ENCODE results near the gene SLC12A8.

- no peak for TF ChIP-seq ZMAT5 (CRISPR knock-in tag; IDR thresholded peaks at IDR 0.05; ENCODE audit: borderline replicate concordance, low read depth)
- no peak for TF ChIP-seq ZNF224 (CRISPR knock-in tag; IDR thresholded peaks at IDR 0.05)
- no peak for TF ChIP-seq CTCF (CRISPR knock-in tag; IDR thresholded peaks at IDR 0.05)
- TF ChIP-seq JUN (CRISPR knock-in tag; IDR thresholded peaks at IDR 0.05) = no peak
- TF ChIP-seq ZNF510 (CRISPR knock-in tag; IDR thresholded peaks at IDR 0.05; ENCODE audit: low read depth) = no peak
- no peak for TF ChIP-seq TCF7 (IDR thresholded peaks at IDR 0.05; ENCODE audit: low read depth)
- no peak for TF ChIP-seq MZF1 (CRISPR knock-in tag; IDR thresholded peaks at IDR 0.05; ENCODE audit: borderline replicate concordance)
Measured at GRCh38 chr3:125207507-125207906, 5.0 kb downstream of the SLC12A8 start.

Measured in HepG2 (cell line).